Upper lobe of right lung (tissue), 1 donor: Measurements from ENCODE around the gene ENAH. TPM values are rescaled to one million over a fixed set of nuclear protein-coding genes. Genes with fewer than 3 reads are reported as not detected.

Experiments used
- ATAC-seq: fragments of 200-7000 bp; cut with Tn5 transposase; one replicate; pipeline ENCODE4 v1.9.1; 2020; ENCODE audit warnings: mild to moderate bottlenecking, moderate library complexity
- DNase-seq: peaks from one replicate; pipeline ENCODE4 v3.0.0-alpha.2; 2020
- H3K27ac ChIP-seq: fragments of 200-600 bp; one replicate; pipeline ENCODE4 v1.8.0; 2022
- H3K27me3 ChIP-seq: fragments of 200-600 bp; one replicate; pipeline ENCODE4 v1.8.0; 2022; ENCODE audit warnings: mild to moderate bottlenecking
- H3K36me3 ChIP-seq: fragments of 200-600 bp; one replicate; pipeline ENCODE4 v1.8.0; 2022
- H3K4me1 ChIP-seq: fragments of 200-600 bp; one replicate; pipeline ENCODE4 v1.8.0; 2022
- H3K4me3 ChIP-seq: fragments of 200-600 bp; one replicate; pipeline ENCODE4 v1.8.0; 2022; ENCODE audit warnings: mild to moderate bottlenecking
- H3K9me3 ChIP-seq: fragments of 200-600 bp; one replicate; pipeline ENCODE4 v1.8.0; 2022
- CTCF ChIP-seq: fragments of 200-600 bp; IDR thresholded peaks from one replicate; pipeline ENCODE4 v1.8.0; 2022; ENCODE audit warnings: antibody characterized with exemption
- intact Hi-C: fragments of 100-400 bp; cut with DNase I; formaldehyde crosslinking; loops from one replicate; pipeline ENCODE4 v1.11.0; 2022
- total RNA-seq: library from RNA; stranded (reverse); fragmentation: NEBNext Ultra II Directional; extraction: Animal tissue kit (Norgen Biotek cat#: 25700); gene quantifications from one replicate; pipeline ENCODE4 v1.2.1, GENCODE V29; 2021
- donor health status: DM: no; HTN: yes; CAD: no; lungs with severe emphysema.

ENAH gene
- total RNA-seq, 1 donor from 2014 or later, result 67.4 TPM

DNA sequence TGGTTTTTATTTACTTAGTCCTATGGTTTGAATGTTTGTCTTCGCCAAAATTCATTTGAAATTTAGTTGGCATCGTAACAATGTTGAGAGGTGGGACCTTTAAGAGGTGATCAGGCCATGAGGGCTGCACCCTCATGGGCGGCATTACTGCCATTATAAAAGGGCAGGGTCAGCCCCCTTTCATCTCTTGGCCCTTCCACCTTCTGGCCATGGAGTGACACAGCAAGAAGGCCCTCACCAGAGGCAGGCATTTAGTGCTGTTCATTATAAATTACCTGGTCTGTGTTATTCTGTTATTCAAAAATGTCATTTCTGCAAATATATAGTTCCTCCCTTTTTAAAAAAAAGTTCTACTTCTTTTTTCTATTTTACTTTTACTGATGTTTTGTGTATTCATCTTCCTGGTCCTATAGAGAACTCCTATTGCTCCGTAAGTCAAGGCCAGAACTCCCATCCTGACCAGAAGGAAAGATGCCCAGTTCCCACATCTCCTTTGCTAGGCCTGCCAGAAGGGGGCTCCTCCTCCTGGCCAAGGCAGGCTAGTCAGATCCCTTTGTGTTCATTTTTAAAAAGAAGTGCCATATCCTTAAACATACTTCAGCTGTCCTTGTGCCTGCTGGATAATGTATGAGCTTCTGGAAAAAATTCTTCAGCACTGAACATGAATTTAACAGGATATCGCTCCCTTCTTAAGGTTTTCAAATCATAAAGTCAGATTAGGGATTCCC is 215.0 kb downstream of the ENAH start:
- Histone ChIP-seq H3K4me1 (peaks cover 3% of the 10 kb centered on the region), H3K27me3 (no peaks in the 10 kb centered on the region), H3K27ac (no peak overlapping the region), H3K9me3 (no peaks in the 10 kb centered on the region), H3K36me3 (no peaks in the 10 kb centered on the region), H3K4me3 (no peak overlapping the region)
- peak; percentile 45 for TF ChIP-seq CTCF
- ATAC-seq (peak; percentile 71), DNase-seq (no peak)
- intact Hi-C loops, result no loop called here

Other genes starting within 250 kb of the ENAH start
- gene LBR, start 225.1 kb downstream of the ENAH start, total RNA-seq, result 55.2 TPM
- 157 TPM for gene SRP9, start 124.7 kb upstream of the ENAH start, total RNA-seq
- gene EPHX1, start 157.0 kb upstream of the ENAH start, total RNA-seq, result 245 TPM
- gene TMEM63A, start 229.3 kb upstream of the ENAH start, total RNA-seq, result 119 TPM
- 0.35 TPM for gene LEFTY1, start 236.0 kb upstream of the ENAH start, total RNA-seq